Neuronal stem cell (in vitro differentiated cells): ENCODE measurements around the gene CDH20.

ENCODE experiments used
- DNase-seq: peaks from one replicate; pipeline ENCODE4 v3.0.0-alpha.2; 2013; ENCODE audit warnings: low spot score
- H2AFZ ChIP-seq: one replicate; pipeline ENCODE4 v1.6.1; 2013; ENCODE audit warnings: mild to moderate bottlenecking, low read length, inconsistent platforms
- H2AK5ac ChIP-seq: 2 replicates; pipeline ENCODE4 v1.6.1; 2013; ENCODE audit warnings: low read depth, mild to moderate bottlenecking, inconsistent platforms, low read length, moderate library complexity, mixed read lengths
- H2BK120ac ChIP-seq: 2 replicates; pipeline ENCODE4 v1.6.1; 2013; ENCODE audit warnings: low read depth, mild to moderate bottlenecking, inconsistent platforms, low read length, moderate library complexity, mixed read lengths
- H2BK12ac ChIP-seq: one replicate; pipeline ENCODE4 v1.6.1; 2013; ENCODE audit warnings: low read length, inconsistent platforms
- H2BK15ac ChIP-seq: 2 replicates; pipeline ENCODE4 v1.6.1; 2013; ENCODE audit warnings: mild to moderate bottlenecking, low read length, inconsistent platforms, mixed read lengths
- H2BK5ac ChIP-seq: one replicate; pipeline ENCODE4 v1.6.1; 2013; ENCODE audit warnings: inconsistent platforms, mild to moderate bottlenecking, low read length, moderate library complexity
- H3K14ac ChIP-seq: one replicate; pipeline ENCODE4 v1.6.1; 2013; ENCODE audit warnings: low read length, inconsistent platforms
- H3K18ac ChIP-seq: 2 replicates; pipeline ENCODE4 v1.6.1; 2013; ENCODE audit warnings: low read length, inconsistent platforms
- H3K23ac ChIP-seq: 2 replicates; pipeline ENCODE4 v1.6.1; 2013; ENCODE audit warnings: low read depth, mild to moderate bottlenecking, mixed read lengths, low read length, inconsistent platforms; ENCODE audit not compliant: poor library complexity
- H3K27ac ChIP-seq: replicated peaks from 3 replicates; pipeline ENCODE4 v1.5.1; 2013; ENCODE audit warnings: low read length, inconsistent platforms
- H3K27me3 ChIP-seq, 3 experiments: 2 replicates each; pipeline ENCODE4 v1.6.1; 2013; ENCODE audit warnings: low read length in 3 of 3, mild to moderate bottlenecking in 2 of 3, inconsistent platforms in 1 of 3, low read depth in 1 of 3, mixed read lengths in 1 of 3, moderate library complexity in 1 of 3; ENCODE audit not compliant: control insufficient read depth in 3 of 3, insufficient read depth in 3 of 3
- H3K36me3 ChIP-seq, 2 donors: replicated peaks in 1 of 2; 2 replicates each; pipeline ENCODE4 v1.6.1; 2013; ENCODE audit warnings: low read length in 2 of 2; ENCODE audit not compliant: control insufficient read depth in 2 of 2, insufficient read depth in 2 of 2
- H3K4ac ChIP-seq: 2 replicates; pipeline ENCODE4 v1.6.1; 2013; ENCODE audit warnings: inconsistent platforms, mild to moderate bottlenecking, low read length, moderate library complexity
- H3K4me1 ChIP-seq, 2 donors: 1 replicate in 1 of 2; 2 replicates in 1 of 2; pipeline ENCODE4 v1.6.1; 2013; ENCODE audit warnings: low read length in 2 of 2, low read depth in 1 of 2; ENCODE audit not compliant: control insufficient read depth in 2 of 2, insufficient read depth in 1 of 2
- H3K4me2 ChIP-seq: one replicate; pipeline ENCODE4 v1.6.1; 2013; ENCODE audit warnings: mild to moderate bottlenecking, low read length, inconsistent platforms; ENCODE audit not compliant: insufficient read depth, poor library complexity, severe bottlenecking
- H3K4me3 ChIP-seq, 2 donors: 2 replicates each; pipeline ENCODE4 v1.5.1; 2013; ENCODE audit warnings: low read length in 2 of 2, mild to moderate bottlenecking in 2 of 2, inconsistent platforms in 1 of 2, moderate library complexity in 1 of 2
- H3K79me1 ChIP-seq: one replicate; pipeline ENCODE4 v1.6.1; 2013; ENCODE audit warnings: low read depth, mild to moderate bottlenecking, inconsistent platforms, low read length, moderate library complexity
- H3K9ac ChIP-seq: one replicate; pipeline ENCODE4 v1.6.1; 2013; ENCODE audit warnings: mild to moderate bottlenecking, low read depth, low read length, inconsistent platforms; ENCODE audit not compliant: poor library complexity
- H3K9me3 ChIP-seq, 2 donors: replicated peaks in 1 of 2; 2 replicates each; pipeline versions ENCODE3 to v1.6.1; 2013; ENCODE audit warnings: low read length in 2 of 2, mild to moderate bottlenecking in 2 of 2, inconsistent platforms in 1 of 2, low read depth in 1 of 2, mixed read lengths in 1 of 2, moderate library complexity in 1 of 2; ENCODE audit not compliant: control insufficient read depth in 2 of 2, insufficient read depth in 1 of 2
- H4K8ac ChIP-seq: one replicate; pipeline ENCODE4 v1.6.1; 2013; ENCODE audit warnings: low read depth, mild to moderate bottlenecking, inconsistent platforms, low read length, moderate library complexity
- H4K91ac ChIP-seq: one replicate; pipeline ENCODE4 v1.6.1; 2013; ENCODE audit warnings: low read length, low read depth, mild to moderate bottlenecking, inconsistent platforms; ENCODE audit not compliant: poor library complexity
- WGBS, 2 donors: extraction: QIAGEN DNeasy Blood & Tissue Kit; methylation state at CpG; one replicate each; pipeline ENCODE4 v1.1.7; 2013; ENCODE audit warnings: missing lambda C conversion rate in 2 of 2, mixed read lengths in 1 of 2; ENCODE audit not compliant: insufficient read length in 2 of 2, insufficient replicate concordance in 1 of 2; ENCODE audit errors: extremely low coverage in 2 of 2; 5-methylcytosine and 5-hydroxymethylcytosine counted together

CDH20 gene

DNA sequence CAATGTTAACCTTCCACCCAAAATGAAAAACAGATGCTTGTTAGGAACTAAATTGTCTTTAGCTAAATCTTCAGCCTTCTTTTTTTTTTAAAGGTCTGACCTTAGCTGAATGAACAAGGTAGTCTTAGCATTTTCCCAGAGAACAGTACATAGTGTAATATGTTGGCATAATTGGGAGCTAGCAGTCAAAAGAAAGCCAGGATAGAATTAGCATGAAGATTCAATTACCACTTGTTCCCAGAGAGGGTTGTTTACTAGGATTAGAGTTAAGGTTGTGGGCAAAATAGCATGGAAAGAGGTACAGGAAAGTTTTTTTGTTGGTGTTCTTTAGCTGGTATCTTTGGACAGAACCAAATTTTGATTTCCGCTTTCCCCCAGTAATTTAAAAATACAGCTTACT, 6.9 kb downstream of the CDH20 start:
- no peak overlapping the region for H2AFZ ChIP-seq
- no peak for DNase-seq
- peaks cover 0 to 10% of the 10 kb centered on the region in 2 donors for H3K4me1 ChIP-seq
- no peak overlapping the region for H2AK5ac ChIP-seq
- H3K79me1 ChIP-seq: no peaks in the 10 kb centered on the region
- H3K36me3 ChIP-seq: no peaks in the 10 kb centered on the region
- H3K27ac ChIP-seq: no peak overlapping the region
- WGBS, 2 donors: no CpG with 5 or more reads among the region's 1 CpG
- no peak overlapping the region for H3K14ac ChIP-seq
- H3K4me2 ChIP-seq: no peak overlapping the region
- no peak overlapping the region for H4K91ac ChIP-seq
- no peak overlapping the region for H2BK12ac ChIP-seq
- H3K9ac ChIP-seq: no peak overlapping the region
- no peak overlapping the region for H2BK5ac ChIP-seq
- H3K4ac ChIP-seq: no peak overlapping the region
- H3K18ac ChIP-seq: no peak overlapping the region
- no peak overlapping the region for H3K4me3 ChIP-seq
- peaks cover 0 to 3% (median 0%) of the 10 kb centered on the region in 3 experiments for H3K27me3 ChIP-seq
- H4K8ac ChIP-seq: no peak overlapping the region
- no peak overlapping the region for H2BK120ac ChIP-seq
- H3K9me3 ChIP-seq: peaks cover 0 to 3% of the 10 kb centered on the region in 2 donors
- no peak overlapping the region for H3K23ac ChIP-seq
- no peak overlapping the region for H2BK15ac ChIP-seq

DNA sequence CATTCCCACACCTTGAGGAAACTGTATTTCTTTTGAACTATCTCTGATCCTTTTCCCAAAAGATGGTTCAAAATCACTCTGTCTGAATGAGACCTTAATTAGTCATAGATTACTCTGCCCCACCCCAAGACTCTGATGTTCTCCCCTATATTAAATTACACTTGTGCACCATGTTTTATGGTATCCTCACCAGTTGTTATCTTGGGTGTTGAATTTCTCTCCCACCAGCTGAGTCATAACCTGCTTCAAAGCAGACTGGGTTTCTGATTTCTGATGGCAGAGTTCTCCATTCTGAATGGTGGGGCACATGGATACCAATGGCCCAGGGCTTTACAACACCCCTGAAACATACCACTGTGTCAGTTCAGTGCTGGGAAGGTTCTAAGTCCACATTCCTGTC, 15.0 kb downstream of the CDH20 start:
- Histone ChIP-seq H3K36me3 (no peaks in the 10 kb centered on the region), H3K27ac (no peak overlapping the region)

DNA sequence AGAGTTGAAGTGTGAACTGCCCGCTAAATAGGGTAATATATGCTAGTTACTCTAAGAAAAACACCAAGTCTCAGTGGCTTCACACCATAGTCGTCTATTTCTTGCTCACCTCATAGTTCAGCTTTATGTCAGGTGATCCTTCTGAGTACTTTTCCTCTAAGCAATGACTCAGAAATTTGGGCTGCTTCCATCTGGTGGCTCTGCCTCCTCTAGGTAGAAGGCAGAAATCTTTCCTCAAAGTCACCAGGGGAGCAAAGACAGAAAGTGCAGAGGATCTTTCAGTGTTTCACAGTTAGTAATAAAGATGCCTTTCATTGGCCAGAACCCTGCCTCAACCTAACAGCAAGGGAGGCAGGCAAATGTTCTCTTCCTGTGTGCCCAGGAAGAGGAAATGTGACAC, 17.3 kb downstream of the CDH20 start:
- Histone ChIP-seq H3K4me2 (no peak overlapping the region), H2BK5ac (no peak overlapping the region), H3K36me3 (no peaks in the 10 kb centered on the region), H3K14ac (no peak overlapping the region), H2BK12ac (no peak overlapping the region), H2BK120ac (no peak overlapping the region), H3K23ac (no peak overlapping the region), H3K4me1 (peaks cover 0 to 4% of the 10 kb centered on the region in 2 donors), H2AK5ac (no peak overlapping the region), H3K27ac (no peak overlapping the region), H3K9me3 (no peaks in the 10 kb centered on the region), H3K18ac (no peak overlapping the region), H4K91ac (no peak overlapping the region), H3K4me3 (no peak overlapping the region), H3K27me3 (no peaks in the 10 kb centered on the region), H2AFZ (no peak overlapping the region), H3K79me1 (no peaks in the 10 kb centered on the region), H4K8ac (no peak overlapping the region), H3K4ac (no peak overlapping the region), H2BK15ac (no peak overlapping the region), H3K9ac (no peak overlapping the region)
- WGBS, 2 donors: no CpG with 5 or more reads among the region's 2 CpGs
- no peak for DNase-seq

More for the DNA sequence above, 15.0 kb downstream of the CDH20 start:
- Histone ChIP-seq H2AFZ (no peak overlapping the region), H3K4ac (no peak overlapping the region), H3K4me1 (peaks cover 0 to 4% of the 10 kb centered on the region in 2 donors), H2AK5ac (no peak overlapping the region), H3K79me1 (no peaks in the 10 kb centered on the region), H2BK12ac (no peak overlapping the region), H3K27me3 (no peaks in the 10 kb centered on the region), H3K23ac (no peak overlapping the region), H2BK5ac (no peak overlapping the region), H3K18ac (no peak overlapping the region), H3K9me3 (no peaks in the 10 kb centered on the region), H2BK15ac (no peak overlapping the region), H3K9ac (no peak overlapping the region), H3K4me2 (no peak overlapping the region), H4K8ac (no peak overlapping the region), H3K4me3 (no peak overlapping the region), H3K14ac (no peak overlapping the region), H4K91ac (no peak overlapping the region), H2BK120ac (no peak overlapping the region)
- no peak for DNase-seq

DNA sequence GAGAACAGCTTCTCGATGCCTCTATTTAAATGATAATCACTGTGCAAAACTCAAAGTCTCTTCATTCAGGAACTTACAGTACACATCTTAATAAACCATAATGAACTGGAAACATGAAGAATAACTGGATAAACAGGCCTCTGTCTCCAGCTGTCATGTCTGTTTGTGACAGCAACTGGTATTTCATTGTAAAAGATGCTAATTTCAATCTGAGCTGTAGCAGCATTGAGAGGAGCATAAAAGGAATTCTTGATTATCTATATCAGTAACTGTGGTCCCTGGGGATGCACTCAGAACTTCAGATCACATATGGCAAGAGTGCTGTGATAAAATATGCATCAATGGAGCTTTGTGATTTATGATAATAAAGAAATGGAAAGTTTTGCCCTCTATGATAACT, 18.8 kb downstream of the CDH20 start:
- H3K23ac ChIP-seq: no peak overlapping the region
- no peak for DNase-seq
- H2AFZ ChIP-seq: no peak overlapping the region
- no peak overlapping the region for H4K8ac ChIP-seq
- no peak overlapping the region for H2AK5ac ChIP-seq
- H3K9me3 ChIP-seq: no peaks in the 10 kb centered on the region
- no peak overlapping the region for H4K91ac ChIP-seq
- H3K27ac ChIP-seq: no peak overlapping the region
- H2BK120ac ChIP-seq: no peak overlapping the region
- H3K27me3 ChIP-seq: no peaks in the 10 kb centered on the region
- WGBS, 2 donors: no CpG with 5 or more reads among the region's 1 CpG
- no peak overlapping the region for H3K14ac ChIP-seq
- H3K18ac ChIP-seq: no peak overlapping the region
- peaks cover 0 to 4% of the 10 kb centered on the region in 2 donors for H3K4me1 ChIP-seq
- H2BK5ac ChIP-seq: no peak overlapping the region
- no peak overlapping the region for H3K4me3 ChIP-seq
- H2BK15ac ChIP-seq: no peak overlapping the region
- H3K4ac ChIP-seq: no peak overlapping the region
- no peak overlapping the region for H3K4me2 ChIP-seq
- H3K9ac ChIP-seq: no peak overlapping the region
- no peaks in the 10 kb centered on the region for H3K79me1 ChIP-seq
- no peaks in the 10 kb centered on the region for H3K36me3 ChIP-seq
- no peak overlapping the region for H2BK12ac ChIP-seq
